ENCODE measurements around the gene RALGAPA1.
"Not testable (repeated sequence)": the region's sequence is repeated elsewhere in the genome, so short reads cannot be mapped to it uniquely, and the experiment has no call there.

Gene RALGAPA1

DNA sequence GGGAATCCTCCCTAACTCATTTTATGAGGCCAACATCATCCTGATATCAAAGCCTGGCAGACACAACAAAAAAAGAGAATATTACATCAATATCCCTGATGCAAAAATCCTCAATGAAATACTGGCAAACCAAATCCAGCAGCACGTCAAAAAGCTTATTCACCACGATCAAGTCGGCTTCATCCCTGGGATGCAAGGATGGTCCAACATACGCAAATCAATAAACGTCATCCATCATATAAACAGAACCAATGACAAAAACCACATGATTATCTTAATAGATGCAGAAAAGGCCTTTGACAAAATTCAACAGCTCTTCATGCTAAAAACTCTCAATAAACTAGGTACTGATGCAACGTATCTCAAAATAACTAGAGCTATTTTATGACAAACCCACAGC lies 189.1 kb downstream of the RALGAPA1 start:
- not testable (repeated sequence) for DNase-seq

DNA sequence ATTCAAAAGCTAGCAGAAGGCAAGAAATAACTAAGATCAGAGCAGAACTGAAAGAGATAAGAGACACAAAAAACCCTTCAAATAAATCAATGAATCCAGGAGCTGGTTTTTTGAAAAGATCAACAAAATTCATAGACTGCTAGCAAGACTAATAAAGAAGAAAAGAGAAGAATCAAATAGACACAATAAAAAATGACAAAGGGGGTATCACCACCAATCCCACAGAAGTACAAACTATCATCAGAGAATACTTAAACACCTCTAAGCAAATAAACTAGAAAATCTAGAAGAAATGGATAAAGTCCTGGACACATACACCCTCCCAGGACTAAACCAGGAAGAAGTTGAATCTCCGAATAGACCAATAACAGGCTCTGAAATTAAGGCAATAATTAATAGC lies 189.6 kb downstream of the RALGAPA1 start:
- DNase-seq, result not testable (repeated sequence)

DNA sequence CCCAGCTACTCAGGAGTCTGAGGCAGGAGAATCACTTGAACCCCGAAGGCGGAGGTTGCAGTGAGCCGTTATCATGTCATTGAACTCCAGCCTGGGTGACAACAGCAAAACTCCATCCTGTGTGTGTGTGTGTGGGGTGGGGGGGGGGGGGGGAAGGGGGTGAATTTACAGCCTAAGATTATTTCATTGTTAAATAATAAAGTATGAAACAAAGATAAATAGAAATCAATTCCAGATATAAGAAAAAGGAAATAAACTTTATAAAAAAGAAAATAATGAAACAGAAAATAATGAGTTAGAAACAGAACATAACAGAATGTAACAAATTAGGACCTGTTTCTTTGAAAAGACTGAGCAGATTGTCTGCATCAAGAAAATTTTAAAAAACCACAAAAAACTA lies 191.6 kb downstream of the RALGAPA1 start:
- DNase-seq, result no peak

DNA sequence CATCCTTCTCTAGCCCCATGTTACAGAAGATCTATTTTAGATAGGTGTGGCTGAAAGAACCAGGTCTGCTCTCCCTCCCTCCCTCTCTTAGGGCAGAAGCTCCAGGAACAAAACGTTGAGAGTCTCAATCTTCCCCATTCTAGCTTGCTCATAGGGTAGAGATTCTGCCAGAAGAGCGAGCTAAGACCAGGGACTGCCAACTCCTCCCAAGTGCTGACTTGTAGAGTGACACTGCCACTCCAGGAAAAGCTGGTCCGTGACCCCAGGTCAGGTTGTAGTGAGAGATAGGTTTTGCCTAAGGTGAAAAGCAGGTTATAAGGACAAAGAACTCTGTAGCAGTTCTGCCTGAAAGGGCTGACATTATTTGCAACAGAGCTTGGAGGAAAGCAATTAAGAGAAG lies 201.7 kb downstream of the RALGAPA1 start:
- DNase-seq, result no peak

DNA sequence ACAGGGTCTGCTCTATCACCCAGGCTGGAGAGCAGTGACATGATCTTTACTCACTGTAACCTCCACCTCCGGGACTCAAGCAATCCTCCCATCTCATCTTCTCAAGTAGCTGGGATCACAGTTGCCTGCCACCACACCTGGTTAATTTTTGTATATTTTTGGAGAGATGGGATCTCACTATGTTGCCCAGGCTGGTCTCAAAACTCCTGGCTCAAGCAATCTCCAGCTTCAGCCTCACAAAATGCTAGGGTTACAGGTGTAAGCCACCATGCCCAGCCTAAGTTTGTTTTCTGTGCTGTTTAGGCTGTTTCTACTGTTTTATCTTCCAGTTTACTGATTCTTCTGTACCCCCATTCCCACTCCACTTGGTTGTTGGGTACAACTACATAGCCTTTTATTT lies 208.8 kb downstream of the RALGAPA1 start:
- DNase-seq, result no peak

DNA sequence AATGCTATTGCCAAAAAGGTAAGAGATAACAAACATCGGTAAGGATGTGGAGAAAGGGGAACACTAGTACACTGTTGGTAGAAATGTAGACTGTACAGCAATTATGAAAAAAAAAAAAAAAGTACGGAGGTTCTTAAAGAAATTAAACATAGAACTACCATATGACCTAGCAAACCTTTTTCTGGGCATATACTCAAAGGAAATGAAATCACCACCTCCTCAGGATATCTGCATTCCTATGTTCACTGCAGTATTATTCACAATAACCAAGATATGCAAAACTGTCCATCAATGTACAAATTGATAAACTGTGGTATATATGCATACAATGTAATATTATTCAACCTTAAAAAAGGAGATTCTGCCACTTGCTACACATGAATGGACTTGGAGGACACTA lies 214.5 kb downstream of the RALGAPA1 start:
- DNase-seq, result no peak

DNA sequence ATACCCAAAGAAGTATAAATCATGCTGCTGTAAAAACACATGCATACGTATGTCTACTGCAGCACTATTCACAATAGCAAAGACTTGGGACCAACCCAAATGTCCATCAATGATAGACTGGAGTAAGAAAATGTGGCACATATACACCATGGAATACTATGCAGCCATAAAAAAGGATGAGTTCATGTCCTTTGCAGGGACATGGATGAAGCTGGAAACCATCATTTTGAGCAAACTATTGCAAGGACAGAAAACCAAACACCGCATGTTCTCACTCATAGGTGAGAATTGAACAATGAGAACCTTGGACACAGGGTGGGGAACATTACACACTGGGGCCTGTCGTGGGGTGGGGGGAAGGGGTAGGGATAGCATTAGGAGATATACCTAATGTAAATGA lies 221.7 kb downstream of the RALGAPA1 start:
- DNase-seq, result not testable (repeated sequence)

DNA sequence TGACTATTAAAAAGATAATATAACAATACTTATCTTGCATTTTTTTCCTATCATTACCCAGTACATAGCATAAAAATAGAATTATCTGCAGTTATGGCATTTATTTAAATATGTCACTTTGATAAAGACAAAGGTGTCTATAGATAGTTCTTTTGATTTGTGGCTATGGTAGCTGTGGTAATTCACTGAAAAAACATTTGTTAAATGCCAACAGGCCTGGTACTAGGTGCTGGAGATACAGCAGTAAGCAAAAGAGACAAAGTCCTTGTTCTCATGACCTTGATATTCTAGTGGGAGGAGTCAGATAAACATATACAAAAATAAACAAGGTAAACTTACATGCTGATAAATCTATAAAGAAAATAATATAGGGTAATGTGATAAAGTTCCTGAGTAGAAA lies 230.5 kb downstream of the RALGAPA1 start:
- no peak for DNase-seq

DNA sequence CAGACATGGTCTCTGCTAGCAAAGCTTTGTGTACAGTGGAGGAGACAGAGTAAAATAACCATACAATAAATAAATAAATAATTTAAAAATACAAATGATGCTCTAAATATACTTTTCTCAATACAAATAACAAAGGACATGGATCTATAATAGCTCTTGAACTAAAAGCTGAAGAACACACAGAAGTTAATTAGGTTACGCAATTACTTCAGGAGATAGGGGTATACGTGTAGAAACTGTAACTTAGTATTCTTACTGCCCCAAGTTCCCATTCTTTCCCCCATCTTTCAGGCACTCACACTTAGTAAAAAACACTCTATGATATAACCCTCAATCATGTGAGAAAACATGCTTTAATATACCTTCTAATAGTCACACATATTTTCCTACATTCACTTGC lies 231.0 kb downstream of the RALGAPA1 start:
- DNase-seq, result no peak

DNA sequence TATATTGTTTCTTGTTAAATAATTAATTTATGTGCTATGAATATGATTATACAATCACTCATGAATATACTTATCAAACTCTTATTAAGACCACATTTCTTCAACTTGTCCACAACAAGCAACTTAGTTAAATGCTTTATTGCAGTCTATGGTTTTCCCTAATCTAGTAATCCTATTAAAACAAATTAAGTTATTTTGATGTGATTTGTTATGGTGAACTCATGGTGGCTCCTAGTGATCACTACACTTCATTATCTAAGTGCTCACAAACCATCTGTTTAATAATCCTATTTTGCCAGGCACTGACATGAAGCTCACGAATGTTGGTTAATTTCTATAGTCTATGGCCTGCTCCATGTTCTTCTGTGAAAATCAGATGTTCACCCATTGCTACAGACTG lies 232.2 kb downstream of the RALGAPA1 start:
- DNase-seq, result no peak

DNA sequence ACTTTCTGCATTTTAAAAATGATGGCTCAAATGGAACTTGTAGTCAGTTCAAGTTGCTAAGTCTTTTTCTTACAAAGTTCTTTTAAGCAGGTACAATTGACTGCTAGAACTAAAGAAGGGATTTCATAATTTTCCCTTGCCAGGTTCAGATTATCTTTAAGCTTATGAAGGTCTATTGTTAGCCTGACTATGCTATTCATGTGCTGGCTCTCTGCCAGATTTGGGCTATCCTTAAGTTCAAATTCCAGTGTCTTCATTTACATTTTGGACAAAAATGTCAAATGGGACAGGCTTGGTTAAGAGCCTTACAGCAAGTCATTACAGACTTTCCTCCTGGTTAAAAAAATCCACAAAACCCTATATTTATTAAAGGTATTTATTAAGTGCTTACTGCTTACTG lies 232.8 kb downstream of the RALGAPA1 start:
- DNase-seq, result no peak

DNA sequence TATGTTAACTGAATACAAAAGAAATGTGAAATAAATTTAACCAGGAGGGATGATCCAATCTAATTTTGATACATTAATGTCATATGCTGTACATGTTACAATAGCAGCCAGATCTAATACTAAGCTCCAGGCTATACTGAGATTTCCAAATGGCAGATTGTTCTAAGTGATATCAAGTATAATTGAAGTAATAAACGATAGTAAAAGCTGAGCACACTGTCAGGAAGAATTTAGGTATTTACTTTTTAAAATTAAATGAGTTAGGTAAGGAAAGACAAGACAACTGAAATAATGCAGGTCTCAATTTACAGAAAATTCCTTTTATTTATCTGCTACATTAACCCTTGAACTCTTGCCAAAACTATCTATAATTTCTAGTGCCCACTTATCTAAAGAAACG lies 235.2 kb downstream of the RALGAPA1 start:
- no peak for DNase-seq

DNA sequence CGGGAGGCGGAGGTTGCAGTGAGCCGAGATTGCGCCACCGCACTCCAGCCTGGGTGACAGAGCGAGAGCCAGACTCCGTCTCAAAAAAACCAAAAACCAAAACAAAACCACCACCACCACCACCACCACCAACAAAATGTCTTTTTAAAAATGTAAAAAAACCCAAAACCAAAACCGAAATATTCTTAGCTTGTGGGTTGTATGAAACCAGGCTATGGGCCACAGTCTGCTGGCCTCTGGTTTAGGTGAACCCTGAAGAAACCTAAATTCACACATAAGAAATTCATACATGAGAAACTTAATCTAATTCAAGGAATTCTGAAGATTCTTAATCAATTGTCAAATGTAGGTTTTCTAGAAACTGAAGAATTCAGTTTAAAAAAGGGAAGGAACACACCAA lies 237.5 kb downstream of the RALGAPA1 start:
- DNase-seq, result no peak

DNA sequence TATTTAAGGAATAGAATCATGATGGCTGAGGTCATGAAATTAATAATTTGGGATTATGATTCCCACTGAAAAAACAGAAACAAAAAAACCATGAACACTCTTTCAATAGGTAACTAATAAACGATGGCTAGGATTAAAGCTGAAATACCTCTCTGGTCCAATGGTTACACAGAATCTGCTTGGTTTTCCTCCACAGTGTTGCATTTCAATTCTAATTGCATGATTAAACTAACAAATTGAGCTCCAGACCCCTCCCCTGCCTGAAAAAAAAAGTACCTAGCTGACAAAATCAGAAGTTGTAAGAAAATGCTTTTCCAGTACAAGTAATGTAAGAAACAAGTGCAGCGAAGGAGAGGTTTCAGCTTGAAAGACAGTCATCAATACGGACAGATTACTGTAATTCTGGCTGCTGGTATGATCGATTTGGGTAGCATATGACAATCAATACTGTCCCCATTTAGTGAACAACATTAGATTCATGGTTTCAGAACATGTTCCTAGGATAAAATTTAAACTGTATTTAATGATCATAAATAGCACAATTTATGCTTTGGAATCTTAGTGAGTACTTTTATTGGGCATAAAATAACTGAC lies 243.1 kb downstream of the RALGAPA1 start:
- no peak for DNase-seq

DNA sequence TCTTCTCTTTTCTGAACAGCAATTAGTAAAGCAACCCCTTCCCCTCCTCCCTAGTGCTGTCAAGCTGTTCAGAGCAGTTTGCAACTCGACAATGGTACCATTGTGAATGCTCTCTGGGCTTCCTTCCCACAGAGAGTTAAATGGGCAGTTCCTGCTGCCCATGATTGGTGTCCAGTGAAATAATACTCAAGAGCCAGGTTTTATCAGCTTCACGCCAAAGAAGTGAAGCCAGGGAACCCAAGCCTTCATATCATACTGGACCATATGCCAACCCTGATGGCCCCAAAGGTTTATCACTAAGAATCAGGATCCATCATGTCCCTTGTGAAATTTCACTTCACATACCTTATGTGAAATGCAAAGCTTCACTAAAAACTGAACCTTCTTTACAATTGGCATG lies 250.4 kb downstream of the RALGAPA1 start:
- no peak for DNase-seq

DNA sequence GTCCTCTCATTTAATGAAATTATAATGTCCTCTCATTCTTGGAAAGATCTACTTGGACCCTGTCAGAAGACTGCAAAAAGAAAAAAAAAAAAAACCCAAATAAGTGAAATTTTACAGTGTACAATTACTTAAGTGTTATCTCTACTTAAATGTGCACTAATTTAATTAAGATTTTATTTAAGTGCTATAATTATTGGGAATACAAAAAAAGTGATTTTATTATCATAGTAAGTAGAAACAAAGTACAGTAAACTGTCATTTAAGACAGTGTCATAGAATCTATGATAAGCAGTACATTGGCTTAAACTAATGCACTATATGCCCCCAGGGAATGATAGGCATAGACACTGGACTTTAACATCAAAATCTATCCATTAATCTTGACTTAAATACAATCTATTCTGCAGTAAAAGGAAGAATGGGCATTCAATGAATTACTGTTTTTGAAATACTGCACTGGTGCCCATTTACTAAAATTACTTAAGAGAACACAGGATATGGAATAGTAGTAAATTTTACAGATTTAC lies 251.8 kb downstream of the RALGAPA1 start:
- DNase-seq, result no peak

DNA sequence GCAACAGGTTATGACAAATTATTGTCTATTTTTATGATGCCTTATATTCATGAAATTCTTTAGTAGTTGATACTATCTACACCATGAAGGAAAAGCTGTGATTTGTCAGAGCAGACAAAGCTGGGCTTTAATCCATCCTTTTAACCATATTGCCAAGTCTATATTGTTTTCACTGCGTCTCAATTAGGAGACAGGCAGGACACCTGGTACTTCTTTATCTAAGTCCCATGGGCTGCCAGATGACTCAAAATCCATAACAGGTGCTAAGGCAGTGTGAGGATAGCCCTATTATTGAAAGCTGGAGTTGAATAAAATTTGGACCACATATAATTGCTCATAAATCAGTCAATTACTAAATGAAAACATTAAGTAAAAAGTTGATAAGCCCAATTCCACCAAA lies 252.5 kb downstream of the RALGAPA1 start:
- no peak for DNase-seq

DNA sequence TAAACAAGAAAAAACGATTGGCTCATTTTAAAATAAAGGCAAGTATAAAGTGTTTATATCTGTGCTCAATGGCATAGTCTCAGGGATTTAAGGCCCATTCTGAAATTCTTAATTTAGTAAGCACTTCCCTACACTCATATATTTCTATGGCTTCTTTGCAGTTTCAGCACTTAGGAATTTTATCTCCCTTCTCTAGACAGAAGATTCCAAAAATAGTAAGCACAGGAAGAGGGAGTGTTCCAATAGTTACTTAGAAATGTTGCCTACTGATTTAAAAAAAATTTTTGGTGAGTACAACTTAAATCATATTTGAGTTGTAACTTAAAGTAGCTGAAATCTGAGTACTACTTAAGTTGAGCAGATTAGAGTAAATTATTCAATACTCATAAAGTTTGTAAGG lies 255.3 kb downstream of the RALGAPA1 start:
- no peak for DNase-seq

DNA sequence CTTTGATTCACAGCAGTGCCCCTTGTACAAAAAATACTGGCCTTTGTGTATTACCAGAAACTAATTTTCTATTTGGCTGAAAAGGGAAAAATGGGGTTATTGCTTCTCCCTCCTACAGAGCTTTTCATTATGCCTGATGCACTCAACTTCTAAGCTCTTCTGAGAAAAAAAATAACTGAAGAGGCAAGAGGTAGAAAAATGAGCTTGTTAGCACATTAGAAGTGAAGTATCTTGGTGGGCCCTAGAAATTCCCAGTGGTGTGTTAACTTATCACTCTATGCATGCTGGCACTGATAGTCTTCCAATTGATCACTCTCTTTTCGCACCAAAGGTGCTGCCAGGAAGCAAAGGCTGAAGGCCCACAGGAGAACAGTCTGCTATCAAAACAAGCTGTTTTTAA lies 258.0 kb downstream of the RALGAPA1 start:
- DNase-seq, result no peak

DNA sequence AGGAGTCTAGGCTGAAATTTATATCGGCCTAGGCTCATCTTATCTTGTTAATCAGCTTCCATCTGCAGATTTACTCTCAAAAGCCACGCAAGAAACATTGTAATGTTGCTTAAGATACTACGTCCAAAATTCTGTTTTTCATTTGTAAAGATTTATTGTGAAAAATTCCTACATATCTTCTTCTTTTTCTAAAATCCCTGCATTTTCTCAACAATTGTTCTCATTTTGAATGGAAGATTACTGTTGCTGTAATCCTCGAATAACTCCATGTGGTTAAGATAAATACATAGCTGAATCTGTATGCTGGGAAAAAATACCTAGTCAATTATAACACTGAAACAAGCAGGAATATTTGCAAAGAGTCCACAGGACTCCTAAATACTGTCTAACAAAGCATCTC lies 259.5 kb downstream of the RALGAPA1 start:
- no peak for DNase-seq

DNA sequence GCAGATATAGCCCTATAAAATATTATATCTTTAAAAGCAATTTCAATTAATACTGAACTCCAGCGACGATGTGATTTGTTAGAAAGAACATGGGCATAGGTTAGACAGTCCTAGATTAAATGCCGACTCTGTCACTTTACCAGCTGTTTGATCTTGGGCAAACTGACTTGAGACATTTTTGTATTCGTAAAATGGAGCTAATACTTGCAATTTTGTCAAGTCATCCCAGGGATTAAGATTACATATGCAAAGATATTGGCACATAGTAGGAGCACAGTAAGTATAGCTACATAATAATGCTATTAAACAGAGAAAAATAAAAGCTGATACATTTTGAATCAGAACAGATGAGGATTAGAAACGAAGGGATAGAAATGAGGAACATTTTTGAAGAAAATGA lies 266.1 kb downstream of the RALGAPA1 start:
- no peak for DNase-seq

DNA sequence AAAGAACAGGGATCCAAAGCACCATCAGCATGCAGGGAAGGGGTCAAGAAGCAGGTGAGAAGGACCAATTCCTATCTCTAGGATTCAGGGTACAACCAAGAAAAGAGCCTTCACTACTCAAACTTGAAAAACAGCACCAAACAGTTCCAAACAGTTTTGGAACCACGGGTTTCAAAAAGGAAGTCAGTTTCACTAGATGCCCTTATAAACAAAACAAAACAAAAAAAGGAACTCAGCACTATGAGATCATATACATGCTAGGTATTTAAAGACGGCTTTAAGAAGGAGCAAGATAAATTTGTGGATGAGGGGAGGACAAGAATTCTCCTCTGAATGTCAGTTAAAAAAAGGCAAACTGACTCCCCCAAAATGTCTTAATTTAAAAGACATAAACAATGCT lies 269.1 kb downstream of the RALGAPA1 start:
- no peak for DNase-seq

DNA sequence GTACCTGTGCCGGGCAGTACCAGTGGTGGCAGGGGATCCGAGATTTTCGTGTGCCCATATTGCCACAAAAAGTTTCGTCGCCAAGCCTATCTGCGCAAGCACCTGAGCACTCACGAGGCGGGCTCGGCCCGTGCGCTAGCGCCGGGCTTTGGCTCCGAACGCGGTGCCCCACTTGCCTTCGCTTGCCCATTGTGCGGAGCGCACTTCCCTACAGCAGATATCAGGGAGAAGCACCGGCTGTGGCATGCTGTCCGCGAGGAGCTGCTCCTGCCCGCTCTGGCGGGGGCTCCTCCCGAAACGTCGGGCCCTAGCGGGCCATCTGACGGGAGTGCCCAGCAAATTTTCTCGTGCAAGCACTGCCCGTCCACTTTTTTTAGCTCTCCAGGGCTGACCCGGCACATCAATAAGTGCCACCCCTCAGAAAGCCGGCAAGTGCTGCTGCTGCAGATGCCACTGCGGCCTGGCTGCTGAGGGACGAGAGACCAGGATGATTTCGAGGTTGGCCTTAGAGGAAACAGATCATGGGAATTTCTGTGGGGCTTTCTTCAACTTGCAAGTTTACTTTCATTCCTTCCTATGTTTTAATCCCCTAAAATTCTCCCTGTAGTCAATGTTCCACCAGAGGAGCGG lies 273.5 kb downstream of the RALGAPA1 start:
- DNase-seq, result no peak

DNA sequence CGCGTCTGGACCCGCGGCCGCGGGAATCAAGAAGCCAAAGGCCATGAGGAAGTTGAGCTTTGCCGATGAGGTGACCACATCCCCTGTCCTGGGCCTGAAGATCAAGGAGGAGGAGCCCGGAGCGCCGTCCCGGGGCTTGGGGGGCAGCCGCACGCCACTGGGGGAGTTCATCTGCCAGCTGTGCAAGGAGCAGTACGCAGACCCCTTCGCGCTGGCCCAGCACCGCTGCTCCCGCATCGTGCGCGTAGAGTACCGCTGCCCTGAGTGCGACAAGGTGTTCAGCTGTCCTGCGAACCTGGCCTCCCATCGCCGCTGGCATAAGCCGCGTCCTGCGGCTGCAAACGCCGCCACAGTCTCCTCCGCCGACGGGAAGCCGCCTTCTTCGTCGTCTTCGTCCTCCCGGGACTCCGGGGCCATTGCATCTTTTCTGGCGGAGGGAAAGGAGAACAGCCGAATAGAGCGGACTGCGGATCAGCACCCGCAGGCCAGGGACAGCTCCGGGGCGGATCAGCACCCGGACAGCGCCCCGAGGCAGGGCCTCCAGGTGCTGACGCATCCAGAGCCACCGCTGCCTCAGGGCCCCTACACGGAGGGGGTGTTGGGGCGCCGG lies 274.1 kb downstream of the RALGAPA1 start:
- DNase-seq, result no peak
